Thoracic aorta (tissue), 2 donors: Measurements from ENCODE around the gene CNKSR2. TPM values are rescaled to one million over a fixed set of nuclear protein-coding genes. Genes with fewer than 3 reads are reported as not detected.
A peak's percentile ranks its signal among the peaks of the same experiment; 100 is the strongest.

Source experiments
- ATAC-seq: fragments of 150-250 bp; one replicate; pipeline ENCODE4 v1.8.0; 2017; ENCODE audit warnings: low read depth; ENCODE audit not compliant: insufficient number of reproducible peaks, low FRiP score
- DNase-seq: peaks from one replicate; pipeline ENCODE4 v3.0.0-alpha.2; 2020; ENCODE audit warnings: low spot score
- H3K27ac ChIP-seq, 2 donors: fragments of 200-600 bp; sonication (generic); 1 replicate in 1 of 2; 2 replicates in 1 of 2; pipeline ENCODE4 v1.5.1; 2016; ENCODE audit warnings: mild to moderate bottlenecking in 2 of 2, moderate library complexity in 2 of 2
- H3K27me3 ChIP-seq: fragments of 200-600 bp; sonication (generic); replicated peaks from 2 replicates; pipeline ENCODE4 v1.6.0; 2016; ENCODE audit warnings: mild to moderate bottlenecking; ENCODE audit not compliant: insufficient read depth
- H3K36me3 ChIP-seq: fragments of 200-600 bp; sonication (generic); one replicate; pipeline ENCODE4 v1.5.1; 2016
- H3K4me1 ChIP-seq, 2 donors: fragments of 200-600 bp; sonication (generic); 1 replicate in 1 of 2; 2 replicates in 1 of 2; pipeline versions ENCODE4 v1.5.1 to v1.6.0; 2016; ENCODE audit warnings: low read depth in 2 of 2, mild to moderate bottlenecking in 1 of 2; ENCODE audit not compliant: control insufficient read depth in 1 of 2
- H3K4me3 ChIP-seq: fragments of 200-600 bp; sonication (generic); 2 replicates; pipeline ENCODE4 v1.5.1; 2016; ENCODE audit warnings: mild to moderate bottlenecking
- H3K9me3 ChIP-seq: fragments of 200-600 bp; sonication (generic); 2 replicates; pipeline ENCODE4 v1.5.1; 2016
- total RNA-seq, 2 donors: library from RNA; depleted of rRNA; stranded (reverse); fragments of >200 nt; gene quantifications; one replicate each; pipeline versions ENCODE4 v1.1.0 to v1.2.3, GENCODE V29; 2016
- TF ChIP-seq, protein P1 (sequence below): fragments of 200-600 bp; sonication (generic); IDR thresholded peaks from one replicate; pipeline ENCODE4 v1.5.1; 2019; ENCODE audit warnings: antibody characterized with exemption

The CNKSR2 gene
- total RNA-seq, 2 donors from 2014 or later, result 5.3 to 10.4 TPM

DNA sequence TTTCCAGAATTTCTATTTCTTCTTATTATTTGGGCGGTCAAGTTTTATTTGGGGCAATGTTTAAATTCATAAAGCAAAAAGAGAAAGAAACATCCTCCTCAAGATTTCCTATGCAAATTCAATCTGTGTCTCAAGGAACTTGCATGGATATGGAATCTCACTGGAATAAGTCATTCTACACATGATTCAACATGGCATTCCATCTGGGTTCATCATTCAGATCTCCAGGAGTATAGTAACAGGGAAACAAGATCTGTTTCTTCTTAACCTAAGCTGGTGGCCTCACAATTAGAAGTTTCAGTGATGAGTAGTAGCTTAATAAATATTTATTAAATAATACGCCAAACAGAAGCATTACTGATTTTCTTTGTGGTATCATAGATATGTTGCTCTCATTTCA, 264.1 kb downstream of the CNKSR2 start:
- no peak for DNase-seq
- H3K27ac ChIP-seq, result no peak overlapping the region
- no peaks in the 10 kb centered on the region for H3K9me3 ChIP-seq
- H3K4me1 ChIP-seq, result no peaks in the 10 kb centered on the region
- no peak overlapping the region for H3K4me3 ChIP-seq
- H3K36me3 ChIP-seq, result no peaks in the 10 kb centered on the region
- no peak for ATAC-seq
- H3K27me3 ChIP-seq, result no peaks in the 10 kb centered on the region
- TF ChIP-seq, protein P1, sequence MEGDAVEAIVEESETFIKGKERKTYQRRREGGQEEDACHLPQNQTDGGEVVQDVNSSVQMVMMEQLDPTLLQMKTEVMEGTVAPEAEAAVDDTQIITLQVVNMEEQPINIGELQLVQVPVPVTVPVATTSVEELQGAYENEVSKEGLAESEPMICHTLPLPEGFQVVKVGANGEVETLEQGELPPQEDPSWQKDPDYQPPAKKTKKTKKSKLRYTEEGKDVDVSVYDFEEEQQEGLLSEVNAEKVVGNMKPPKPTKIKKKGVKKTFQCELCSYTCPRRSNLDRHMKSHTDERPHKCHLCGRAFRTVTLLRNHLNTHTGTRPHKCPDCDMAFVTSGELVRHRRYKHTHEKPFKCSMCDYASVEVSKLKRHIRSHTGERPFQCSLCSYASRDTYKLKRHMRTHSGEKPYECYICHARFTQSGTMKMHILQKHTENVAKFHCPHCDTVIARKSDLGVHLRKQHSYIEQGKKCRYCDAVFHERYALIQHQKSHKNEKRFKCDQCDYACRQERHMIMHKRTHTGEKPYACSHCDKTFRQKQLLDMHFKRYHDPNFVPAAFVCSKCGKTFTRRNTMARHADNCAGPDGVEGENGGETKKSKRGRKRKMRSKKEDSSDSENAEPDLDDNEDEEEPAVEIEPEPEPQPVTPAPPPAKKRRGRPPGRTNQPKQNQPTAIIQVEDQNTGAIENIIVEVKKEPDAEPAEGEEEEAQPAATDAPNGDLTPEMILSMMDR, result no peak

DNA sequence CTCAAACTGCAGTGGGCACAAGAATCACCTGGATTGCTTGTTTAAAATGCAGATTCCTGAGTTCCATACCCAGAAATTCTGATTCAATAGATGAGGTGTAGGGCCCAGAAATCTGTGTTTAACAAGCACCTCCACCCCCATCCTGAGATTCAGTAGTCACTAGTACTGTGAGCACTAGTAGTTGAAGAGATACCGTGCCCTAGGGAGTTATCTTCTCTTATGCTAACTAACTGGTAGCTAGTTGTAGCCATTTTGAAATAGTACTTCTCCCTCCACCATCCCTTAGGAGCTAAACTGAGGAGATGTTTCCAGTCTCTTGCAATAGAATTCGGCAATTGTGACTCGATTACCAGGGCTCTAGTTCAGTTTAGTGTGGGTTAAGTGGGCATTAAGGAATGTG, 265.6 kb downstream of the CNKSR2 start:
- Histone ChIP-seq H3K36me3 (no peaks in the 10 kb centered on the region), H3K4me1 (no peaks in the 10 kb centered on the region), H3K9me3 (no peaks in the 10 kb centered on the region), H3K27me3 (no peaks in the 10 kb centered on the region), H3K27ac (no peak overlapping the region), H3K4me3 (no peak overlapping the region)
- ATAC-seq (no peak), DNase-seq (no peak)
- TF ChIP-seq, protein P1, result no peak

DNA sequence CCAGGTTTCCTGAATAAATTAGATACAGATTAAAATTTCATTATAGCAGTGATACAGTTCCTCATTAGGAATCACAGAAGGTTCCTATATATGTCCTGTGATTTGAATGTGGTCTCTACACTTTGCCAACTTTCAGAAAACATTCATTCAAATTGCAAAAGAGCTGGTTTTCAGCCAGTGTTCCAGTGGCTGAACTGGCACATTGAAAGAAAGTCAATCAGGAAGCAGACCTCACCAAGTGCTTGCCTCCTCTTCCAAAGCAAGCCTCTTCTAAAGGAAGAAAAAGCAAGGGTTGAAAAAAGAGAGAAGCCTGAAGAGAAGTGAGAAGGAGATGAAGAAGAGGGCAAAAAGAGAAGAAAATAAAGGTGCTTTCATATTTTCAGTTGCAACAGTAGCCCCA, 271.2 kb downstream of the CNKSR2 start:
- Histone ChIP-seq H3K27ac (no peak overlapping the region), H3K4me1 (no peaks in the 10 kb centered on the region), H3K9me3 (no peaks in the 10 kb centered on the region), H3K36me3 (no peaks in the 10 kb centered on the region), H3K27me3 (no peaks in the 10 kb centered on the region), H3K4me3 (no peak overlapping the region)
- ATAC-seq (no peak), DNase-seq (no peak)
- TF ChIP-seq, protein P1, result no peak

DNA sequence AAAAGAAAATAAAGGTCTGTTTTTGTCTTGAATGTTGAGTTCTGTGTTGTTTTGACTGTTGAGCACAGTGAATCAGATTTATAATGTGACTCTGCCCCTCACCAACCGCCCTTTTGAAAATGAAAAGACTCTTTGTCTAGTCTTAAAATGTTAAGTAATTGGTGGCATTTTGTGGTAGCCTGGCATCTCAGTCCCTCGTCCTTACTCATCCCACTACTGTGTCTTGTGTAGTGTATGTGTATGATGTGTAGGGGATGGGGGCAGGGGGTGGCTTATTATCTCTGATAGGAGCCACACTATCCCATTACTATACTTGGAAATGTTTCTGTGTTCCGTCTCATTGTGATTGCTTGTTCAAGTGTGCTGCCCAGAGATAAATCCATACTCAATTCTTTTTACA, 271.7 kb downstream of the CNKSR2 start:
- no peak overlapping the region for H3K4me3 ChIP-seq

DNA sequence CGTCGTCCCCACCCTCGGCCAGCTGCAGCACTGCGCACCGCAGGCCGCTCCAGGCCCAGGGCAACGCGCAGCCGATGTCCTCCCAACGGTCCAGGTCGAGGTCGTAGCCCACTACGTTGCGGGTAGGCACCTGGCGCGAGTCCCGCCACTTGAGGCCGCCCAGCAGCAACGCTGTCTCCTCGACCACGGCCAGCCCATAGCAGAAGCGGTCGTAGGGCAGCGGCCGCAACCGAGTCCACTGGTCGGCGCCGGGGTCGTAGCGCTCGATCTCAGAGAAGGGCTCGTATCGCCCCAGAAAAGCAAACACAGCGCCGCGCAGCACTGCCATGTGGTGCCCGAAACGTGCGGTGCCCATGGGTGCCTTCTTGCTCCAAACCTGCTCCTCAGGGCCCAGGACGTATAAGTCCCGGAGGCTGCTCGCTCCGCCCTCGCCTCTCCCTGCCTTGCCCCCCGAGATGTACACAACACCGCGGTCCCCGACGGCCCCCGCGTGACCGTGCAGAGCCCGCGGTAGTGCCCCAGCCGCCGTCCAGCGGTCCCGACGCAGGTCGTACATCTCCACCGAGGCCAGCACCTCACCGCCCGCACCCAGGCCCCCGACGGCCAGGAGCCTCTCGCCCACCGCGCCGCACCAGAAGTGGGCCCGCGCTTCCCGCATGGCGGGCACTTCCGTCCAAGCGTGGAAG, 281.8 kb downstream of the CNKSR2 start:
- Histone ChIP-seq H3K9me3 (no peaks in the 10 kb centered on the region), H3K27ac (no peak overlapping the region), H3K4me1 (no peaks in the 10 kb centered on the region), H3K36me3 (no peaks in the 10 kb centered on the region), H3K27me3 (no peaks in the 10 kb centered on the region), H3K4me3 (peak overlapping the region; percentile 36)
- DNase-seq (no peak), ATAC-seq (no peak)
- TF ChIP-seq, protein P1, result no peak

More for the DNA sequence above, 271.7 kb downstream of the CNKSR2 start:
- Histone ChIP-seq H3K27me3 (no peaks in the 10 kb centered on the region), H3K27ac (no peak overlapping the region), H3K9me3 (no peaks in the 10 kb centered on the region), H3K36me3 (no peaks in the 10 kb centered on the region), H3K4me1 (no peaks in the 10 kb centered on the region)
- ATAC-seq, result no peak
- TF ChIP-seq, protein P1, result no peak
- DNase-seq, result no peak
